GM21717 (cell line): Measurements from ENCODE around the gene ZNF579.
"Not testable (repeated sequence)": the region's sequence is repeated elsewhere in the genome, so short reads cannot be mapped to it uniquely, and the experiment has no call there.

Experiments used
- ATAC-seq: cut with Tn5 transposase; IDR thresholded peaks from one replicate; pipeline ENCODE4 v1.9.1; 2021; ENCODE audit warnings: mild to moderate bottlenecking, moderate library complexity; ENCODE audit not compliant: unreplicated experiment

ZNF579 gene

GRCh38 chr19:55594996-55595545 lies 14.4 kb upstream of the ZNF579 start:
- no peak for ATAC-seq

DNA sequence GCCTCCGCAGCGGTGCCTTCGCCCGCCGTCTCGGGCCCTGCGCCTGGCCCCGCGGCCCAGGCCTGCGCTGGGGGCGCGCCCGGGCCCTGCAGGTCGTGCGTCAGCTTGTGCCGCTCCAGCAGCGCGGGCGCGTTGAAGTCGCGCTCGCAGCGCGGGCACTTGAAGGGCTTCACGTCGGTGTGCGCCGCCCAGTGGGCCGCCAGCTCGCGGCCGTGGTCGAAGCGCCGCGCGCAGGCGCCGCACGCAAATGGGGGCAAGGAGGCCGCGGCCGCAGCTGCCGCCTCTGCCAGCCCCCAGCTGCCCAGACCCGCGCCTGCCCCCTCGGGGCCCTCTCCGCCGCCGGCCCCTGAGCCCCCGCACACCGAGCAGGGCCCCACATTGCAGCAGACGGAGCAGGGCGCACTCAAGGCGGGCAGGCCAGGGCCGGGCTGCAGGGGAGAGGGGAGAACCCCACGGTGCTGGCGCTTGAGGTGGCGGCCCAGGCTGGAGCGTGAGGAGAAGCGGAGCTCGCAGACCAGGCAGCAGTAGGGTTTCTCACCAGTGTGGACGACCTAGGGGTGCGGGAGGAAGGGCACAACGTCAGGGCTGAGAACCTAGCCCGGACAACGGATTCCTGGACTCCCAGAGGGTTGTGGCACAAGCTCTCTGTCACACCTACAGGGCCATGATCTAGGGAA lies 12.6 kb upstream of the ZNF579 start:
- ATAC-seq = no peak

GRCh38 chr19:55592391-55593090 lies 11.9 kb upstream of the ZNF579 start:
- ATAC-seq = no peak

- ATAC-seq = no peak
Measured at GRCh38 chr19:55591555-55591954, 10.9 kb upstream of the ZNF579 start.

DNA sequence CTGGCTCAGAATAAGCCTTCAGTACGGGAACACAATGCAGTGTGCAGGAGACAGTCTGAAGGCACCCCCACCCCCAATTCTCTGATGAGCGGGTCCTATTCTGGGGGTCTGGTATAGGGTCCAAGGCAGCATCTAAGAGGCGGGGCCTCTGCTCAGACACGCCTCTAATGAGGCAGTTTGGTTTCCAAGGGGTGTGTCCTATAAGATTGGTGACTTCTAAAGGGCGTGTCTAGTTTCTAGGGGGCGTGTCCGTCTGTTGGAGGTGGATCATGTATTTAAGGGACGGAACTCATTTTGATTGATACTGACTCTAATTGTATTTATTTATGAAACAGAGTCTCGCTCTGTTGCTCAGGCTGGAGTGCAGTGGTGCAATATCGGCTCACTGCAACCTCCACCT lies 10.0 kb upstream of the ZNF579 start:
- ATAC-seq = no peak

DNA sequence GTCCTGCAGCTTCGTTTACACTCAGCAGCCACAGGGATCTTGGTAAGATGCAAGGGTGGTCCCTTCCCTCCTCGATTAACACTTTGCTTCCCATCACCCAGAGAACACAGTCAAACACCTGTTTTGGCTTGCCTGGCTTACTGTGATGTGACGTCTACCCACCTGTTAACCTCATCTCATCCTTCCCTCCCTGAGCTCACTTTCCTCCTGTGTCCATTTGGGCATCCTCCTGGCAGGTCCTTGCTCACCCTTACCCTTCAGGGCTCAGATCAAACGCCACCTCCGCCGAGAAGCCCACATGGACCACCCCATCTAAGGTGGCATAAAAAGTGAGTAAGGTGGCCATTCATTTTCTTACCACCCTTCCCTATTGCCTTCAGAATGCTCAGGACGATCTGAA lies 9.5 kb upstream of the ZNF579 start:
- ATAC-seq = no peak

DNA sequence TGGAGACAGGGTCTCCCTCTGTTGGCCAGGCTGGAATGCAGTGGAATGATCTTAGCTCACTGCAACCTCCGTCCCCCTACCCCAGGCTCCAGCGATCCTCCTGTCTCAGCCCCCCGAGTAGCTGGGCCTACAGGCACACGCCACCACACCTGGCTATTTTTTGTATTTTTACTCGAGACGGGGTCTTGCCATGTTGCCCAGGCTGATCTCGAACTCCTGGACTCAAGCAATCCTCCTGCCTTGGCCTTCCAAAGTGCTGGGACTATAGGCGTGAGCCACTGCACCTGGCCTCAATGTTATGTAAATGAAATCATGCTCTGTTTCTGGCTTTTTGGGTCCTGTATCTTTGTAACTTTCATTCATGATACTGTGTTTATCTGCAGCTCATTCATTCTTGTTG lies 8.1 kb upstream of the ZNF579 start:
- ATAC-seq = no peak

DNA sequence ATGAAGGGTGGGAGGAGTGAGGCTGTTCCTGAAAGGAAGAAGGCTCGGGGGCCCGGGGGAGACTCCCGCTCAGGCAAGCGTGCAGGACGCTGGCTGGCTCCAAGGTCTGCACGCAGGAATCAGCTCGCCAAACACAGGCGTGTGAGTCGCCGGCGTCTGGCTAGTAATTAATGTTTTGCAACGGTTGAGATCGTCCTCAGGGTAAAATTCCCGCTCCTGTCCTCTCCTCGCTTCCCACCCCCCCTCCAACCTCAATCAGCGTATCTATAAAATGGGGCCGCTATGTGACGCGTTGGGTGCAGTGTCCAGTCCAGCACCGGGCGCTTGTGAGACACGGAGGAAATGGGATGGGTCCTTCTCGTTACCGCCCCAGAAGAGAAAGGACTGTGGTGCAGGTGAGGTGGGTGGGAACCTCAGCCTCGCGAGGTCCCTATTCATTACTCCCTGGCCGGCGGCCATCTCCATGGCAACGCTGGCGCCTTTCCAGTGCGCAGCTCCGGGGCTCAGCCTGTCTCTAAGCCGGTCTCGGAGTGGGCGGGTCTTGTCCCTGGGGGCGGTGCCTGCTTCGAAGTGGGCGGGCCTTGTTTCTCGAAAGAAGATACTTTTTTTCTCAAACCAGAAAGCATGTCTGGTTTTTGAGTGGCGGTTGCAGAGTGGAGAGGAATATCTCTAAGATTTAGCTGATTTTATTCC lies 6.5 kb upstream of the ZNF579 start:
- peak; percentile 64 for ATAC-seq

DNA sequence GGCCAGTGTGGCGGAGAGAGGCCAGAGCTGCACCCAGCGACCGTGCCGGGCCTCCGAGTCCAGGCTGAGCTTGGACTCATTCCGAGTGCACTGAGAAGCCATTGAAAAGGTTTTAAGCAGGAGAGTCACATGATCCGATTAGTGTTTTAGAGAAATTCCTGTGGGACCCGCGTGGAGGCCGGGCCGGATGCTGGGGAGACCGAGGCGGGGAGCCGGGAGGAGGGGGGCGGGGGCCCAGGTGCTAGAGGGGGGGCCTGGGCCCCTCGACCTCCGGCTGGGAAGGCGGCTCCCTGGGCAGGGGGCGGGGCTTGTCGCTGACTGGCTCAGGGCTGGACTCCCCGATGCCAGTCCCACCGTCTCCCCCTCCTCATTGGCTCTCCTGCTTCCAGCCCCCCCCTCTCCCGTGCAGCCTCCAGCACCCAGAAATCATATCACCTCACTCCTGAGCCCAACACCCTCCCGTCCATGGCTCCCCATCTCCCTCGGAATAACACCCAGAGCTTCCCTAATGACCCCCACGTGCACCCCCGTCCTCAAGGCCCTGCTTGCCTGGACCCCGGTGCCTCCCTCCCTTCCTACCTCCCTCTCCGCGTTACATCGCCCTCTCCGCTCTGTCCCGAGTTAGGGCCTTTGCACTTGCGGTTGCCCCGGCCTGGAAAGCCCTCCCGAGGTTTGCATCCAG lies 5.2 kb upstream of the ZNF579 start:
- no peak for ATAC-seq

DNA sequence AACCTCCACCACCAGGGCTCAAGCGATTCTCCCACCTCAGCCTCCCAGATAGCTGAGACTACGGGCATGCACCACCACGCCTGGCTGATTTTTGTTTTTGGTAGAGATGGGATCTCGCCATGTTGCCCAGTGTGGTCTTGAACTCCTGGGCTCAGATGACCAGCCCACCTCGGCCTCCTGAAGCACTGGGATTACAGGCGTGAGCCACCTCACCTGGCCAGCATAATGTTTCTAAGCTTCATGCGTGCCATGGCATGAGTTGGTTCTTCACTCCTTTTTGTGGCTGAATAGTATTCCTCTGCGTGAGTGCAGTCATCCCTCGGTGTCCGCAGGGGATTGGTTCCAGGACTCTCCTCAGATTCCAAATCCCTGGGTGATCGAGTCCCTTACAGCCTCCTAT lies 4.2 kb upstream of the ZNF579 start:
- ATAC-seq = no peak

- not testable (repeated sequence) for ATAC-seq
Measured at GRCh38 chr19:55583897-55584296, 3.2 kb upstream of the ZNF579 start.

GRCh38 chr19:55582284-55582683 lies 1.6 kb upstream of the ZNF579 start:
- ATAC-seq = not testable (repeated sequence)

- ATAC-seq = no peak
Measured at GRCh38 chr19:55581823-55582223, 1.2 kb upstream of the ZNF579 start.

GRCh38 chr19:55581145-55581822 lies 636 bp upstream of the ZNF579 start:
- no peak for ATAC-seq

DNA sequence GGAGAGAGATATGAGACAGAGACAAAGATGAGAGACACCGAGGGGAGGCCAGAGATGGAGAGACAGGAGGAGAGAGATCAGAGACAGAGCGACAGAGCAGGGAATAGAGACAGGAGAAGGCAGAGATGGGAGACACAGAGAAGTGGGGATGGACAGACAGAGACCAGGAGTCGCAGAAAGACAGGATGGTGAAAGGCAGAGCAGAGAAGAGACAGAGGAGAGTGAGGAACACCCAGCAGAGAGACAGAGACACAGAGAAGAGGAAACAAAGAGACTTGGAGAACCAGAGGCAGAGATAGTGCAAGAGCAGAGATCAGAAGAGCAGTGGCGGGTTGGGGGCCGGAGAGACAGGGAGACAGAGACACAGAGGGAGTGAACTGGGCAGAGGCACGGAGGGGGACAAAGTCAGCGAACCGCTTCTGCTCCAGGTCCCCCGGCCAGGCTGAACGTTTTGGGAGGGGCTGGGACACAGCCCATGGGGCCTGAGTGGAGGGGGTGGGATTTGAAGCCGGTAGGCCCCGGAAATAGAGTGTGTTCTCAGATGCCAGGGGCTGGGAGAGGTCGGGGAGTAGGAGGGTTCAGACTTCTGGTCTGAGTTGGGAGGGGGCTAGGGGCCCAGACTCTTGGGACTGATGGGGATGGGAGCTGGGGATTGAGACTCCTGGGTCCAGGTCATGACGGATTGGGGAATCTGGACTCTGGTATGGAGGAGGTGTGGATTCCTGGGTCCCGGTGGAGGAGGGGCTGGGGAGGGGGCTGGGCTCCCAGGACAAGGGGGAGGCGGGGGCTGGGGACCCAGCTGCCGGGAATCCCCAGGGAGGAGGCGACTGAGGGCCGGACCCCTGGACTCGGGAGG lies 654 bp downstream of the ZNF579 start:
- no peak for ATAC-seq

GRCh38 chr19:55578761-55579747 lies 1.6 kb downstream of the ZNF579 start:
- no peak for ATAC-seq

- no peak for ATAC-seq
Measured at GRCh38 chr19:55578031-55578760, 2.5 kb downstream of the ZNF579 start.

DNA sequence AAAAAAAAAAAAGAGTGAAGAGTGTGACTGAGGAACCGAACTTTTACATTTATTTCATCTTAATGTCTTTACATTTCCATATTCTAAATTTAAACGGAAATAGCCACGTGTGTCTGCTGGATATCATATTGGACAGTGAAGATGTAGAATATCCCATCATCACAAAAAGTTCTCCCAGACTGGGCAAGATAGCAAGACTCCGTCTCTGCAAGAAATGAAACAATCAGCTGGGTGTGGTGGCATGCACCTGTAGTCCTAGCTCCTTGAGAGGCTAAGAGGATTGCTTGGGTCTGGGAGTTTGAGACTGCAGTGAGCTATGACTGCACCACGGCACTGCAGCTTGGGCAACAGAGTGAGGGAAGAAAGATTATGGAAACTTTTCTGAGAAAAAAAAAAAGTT lies 3.9 kb downstream of the ZNF579 start:
- no peak for ATAC-seq
